HepG2 (cell line): Measurements from ENCODE around the gene CSDE1. TPM values are rescaled to one million over a fixed set of nuclear protein-coding genes. Genes with fewer than 3 reads are reported as not detected.

Source experiments
- ATAC-seq: fragments of 200-7000 bp; cut with Tn5 transposase; 3 replicates; pipeline ENCODE4 v1.9.1; 2020; ENCODE audit warnings: mild to moderate bottlenecking, moderate library complexity
- BruUV-seq: library from RNA; stranded (reverse); fragments of 400-500 nt; replicated peaks from 2 replicates; lab custom pipeline; 2021; lab: Mats Ljungman, UMichigan
- CTCF ChIA-PET: fragments of 300-600 bp; formaldehyde crosslinking; extraction: SDS; loops from one replicate; lab custom pipeline; 2021; ENCODE audit warnings: low total read pairs, inconsistent platforms, low intra/inter-chr PET ratio; lab: Yijun Ruan, JAX
- POLR2A ChIA-PET: fragments of 350-600 bp; sonication (Branson Sonifier 250); formaldehyde crosslinking; loops from one replicate; lab custom pipeline; 2020; ENCODE audit warnings: antibody characterized with exemption, inconsistent platforms; lab: Yijun Ruan, JAX
- DNase-seq: peaks from one replicate; pipeline ENCODE4 v3.0.0-alpha.2; 2015; ENCODE audit warnings: low spot score
- FAIRE-seq: peaks from 3 replicates; lab custom pipeline; 2011; peaks lifted over from hg19 to GRCh38; lab: Jason Lieb, UNC
- H2AFZ ChIP-seq: one replicate; pipeline ENCODE4 v1.6.1; 2011; ENCODE audit warnings: low read length, inconsistent platforms
- H3K27ac ChIP-seq: fragments of 300-600 bp; 3 replicates; pipeline ENCODE4 v1.8.0; 2011; ENCODE audit warnings: mixed run types, mild to moderate bottlenecking, mixed read lengths, low read length, inconsistent platforms; ENCODE audit not compliant: insufficient read depth; ENCODE audit errors: extremely low read length
- H3K27me3 ChIP-seq, 2 experiments: fragments of 200-600 bp in 1 of 2; 2 replicates in 1 of 2; 3 replicates in 1 of 2; pipeline versions ENCODE4 v1.6.0 to v1.8.0; 2011; ENCODE audit warnings: low read length in 2 of 2, mild to moderate bottlenecking in 2 of 2, moderate library complexity in 2 of 2, inconsistent platforms in 1 of 2; ENCODE audit not compliant: insufficient read depth in 2 of 2, control insufficient read depth in 1 of 2
- H3K36me3 ChIP-seq, 2 experiments: fragments of 200-600 bp in 1 of 2; replicated peaks in 1 of 2; 2 replicates in 1 of 2; 3 replicates in 1 of 2; pipeline versions ENCODE4 v1.5.1 to v1.8.0; 2011; ENCODE audit warnings: low read length in 2 of 2, inconsistent platforms in 1 of 2; ENCODE audit not compliant: insufficient read depth in 2 of 2, control insufficient read depth in 1 of 2
- H3K4me1 ChIP-seq: 2 replicates; pipeline ENCODE4 v1.5.1; 2012; ENCODE audit warnings: low read length, inconsistent platforms; ENCODE audit not compliant: insufficient read depth
- H3K4me2 ChIP-seq: 2 replicates; pipeline ENCODE4 v1.6.0; 2011; ENCODE audit warnings: low read depth, low read length, inconsistent platforms
- H3K4me3 ChIP-seq, 3 experiments: fragments of 200-600 bp in 1 of 3; sonication (generic), shearing (Covaris generic) in 1 of 3; replicated peaks in 1 of 3; 2 replicates each; pipeline ENCODE4 v1.5.1; 2011 to 2016; ENCODE audit warnings: low read length in 3 of 3, inconsistent platforms in 2 of 3, low read depth in 2 of 3, mild to moderate bottlenecking in 2 of 3, control low read depth in 1 of 3, mixed read lengths in 1 of 3; ENCODE audit not compliant: insufficient read depth in 1 of 3
- H3K79me2 ChIP-seq: one replicate; pipeline ENCODE4 v1.6.1; 2011; ENCODE audit warnings: low read length, inconsistent platforms; ENCODE audit not compliant: insufficient read depth
- H3K9ac ChIP-seq: 2 replicates; pipeline ENCODE4 v1.6.0; 2011; ENCODE audit warnings: mild to moderate bottlenecking, low read depth, low read length, inconsistent platforms; ENCODE audit not compliant: insufficient read depth
- H3K9me3 ChIP-seq: 2 replicates; pipeline ENCODE4 v1.5.1; 2012; ENCODE audit warnings: mild to moderate bottlenecking, low read length
- H4K20me1 ChIP-seq: 2 replicates; pipeline ENCODE4 v1.6.0; 2011; ENCODE audit warnings: inconsistent platforms, mild to moderate bottlenecking, low read length, moderate library complexity; ENCODE audit not compliant: insufficient read depth
- CHCHD3 ChIP-seq: sonication (generic); formaldehyde crosslinking; IDR thresholded peaks from 2 replicates; pipeline ENCODE4 v1.8.0; 2022; ENCODE audit warnings: mild to moderate bottlenecking, missing genetic modification reagents, moderate library complexity
- DBP ChIP-seq: sonication (generic); formaldehyde crosslinking; IDR thresholded peaks from 2 replicates; pipeline ENCODE4 v1.4.0; 2020; ENCODE audit warnings: missing genetic modification reagents; ENCODE audit errors: not compliant biosample characterization
- E2F2 ChIP-seq: sonication (generic); formaldehyde crosslinking; IDR thresholded peaks from 2 replicates; pipeline ENCODE4 v1.4.0; 2020; ENCODE audit warnings: missing genetic modification reagents, borderline replicate concordance
- GLI4 ChIP-seq: sonication (generic); formaldehyde crosslinking; IDR thresholded peaks from 2 replicates; pipeline ENCODE4 v1.5.1; 2020; ENCODE audit warnings: missing genetic modification reagents, mild to moderate bottlenecking, moderate library complexity, borderline replicate concordance
- HDAC2 ChIP-seq: sonication (generic); formaldehyde crosslinking; IDR thresholded peaks from 2 replicates; pipeline ENCODE4 v1.4.0; 2020; ENCODE audit warnings: missing genetic modification reagents
- MAFF ChIP-seq: IDR thresholded peaks from 2 replicates; pipeline ENCODE4 v1.6.1; 2011; ENCODE audit warnings: low read depth, low read length, improper control_type of control experiment
- RELA ChIP-seq: sonication (generic); formaldehyde crosslinking; IDR thresholded peaks from 2 replicates; pipeline ENCODE4 v1.4.0; 2020; ENCODE audit warnings: missing genetic modification reagents
- ZNF12 ChIP-seq: sonication (generic); formaldehyde crosslinking; IDR thresholded peaks from 2 replicates; pipeline ENCODE4 v1.5.0; 2020; ENCODE audit warnings: missing genetic modification reagents
- ZNF3 ChIP-seq: IDR thresholded peaks from 2 replicates; pipeline ENCODE4 v1.7.0; 2017; ENCODE audit warnings: inconsistent platforms
- ZNF318 ChIP-seq: sonication (generic); formaldehyde crosslinking; IDR thresholded peaks from 2 replicates; pipeline ENCODE4 v1.4.0; 2020; ENCODE audit warnings: mild to moderate bottlenecking, missing genetic modification reagents
- ZNF414 ChIP-seq: sonication (generic); formaldehyde crosslinking; IDR thresholded peaks from 2 replicates; pipeline ENCODE4 v1.5.0; 2020; ENCODE audit warnings: missing genetic modification reagents
- ZNF580 ChIP-seq: IDR thresholded peaks from 2 replicates; pipeline ENCODE4 v1.6.1; 2016; ENCODE audit warnings: low read depth, borderline replicate concordance
- ZNF614 ChIP-seq: IDR thresholded peaks from 2 replicates; pipeline ENCODE4 v1.6.1; 2018; ENCODE audit warnings: missing biosample characterization, missing genetic modification reagents, inconsistent platforms, borderline replicate concordance
- ZNF678 ChIP-seq: sonication (generic); formaldehyde crosslinking; IDR thresholded peaks from 2 replicates; pipeline ENCODE4 v1.4.0; 2020; ENCODE audit warnings: mild to moderate bottlenecking, missing genetic modification reagents
- ZNF777 ChIP-seq: sonication (generic); formaldehyde crosslinking; IDR thresholded peaks from 2 replicates; pipeline ENCODE4 v1.4.0; 2020; ENCODE audit warnings: missing genetic modification reagents
- WGBS: methylation state at CpG from one replicate; pipeline ENCODE4 v1.1.6; 2017; ENCODE audit warnings: low lambda C conversion rate; 5-methylcytosine and 5-hydroxymethylcytosine counted together
- in situ Hi-C: cut with HindIII; loops from 2 replicates; pipeline ENCODE4 v1.10.0; 2017; ENCODE audit warnings: low pct_unique_long_range_greater_than_20kb; ENCODE audit not compliant: extremely low pct_ligation_motif_present
- intact Hi-C: fragments of 100-400 bp; cut with micrococcal nuclease; formaldehyde crosslinking; loops from one replicate; pipeline ENCODE4 v1.10.0; 2022; ENCODE audit not compliant: unreplicated experiment
- polyA plus RNA-seq, 8 experiments: library from polyadenylated mRNA; depleted of rRNA in 3 of 8; stranded (reverse) in 7 of 8; unstranded in 1 of 8; fragments of >200 nt; fragmentation: Illumina TruSeq in 4 of 8; extraction: Trizol in 4 of 8; gene quantifications; 2 replicates each; pipeline versions ENCODE4 v1.2.1 to v1.2.3, GENCODE V29; 2011 to 2016; ENCODE audit warnings: low read depth in 4 of 8, missing spikeins in 1 of 8, mixed read lengths in 1 of 8; ENCODE audit not compliant: insufficient read depth in 1 of 8
- total RNA-seq, 5 experiments: library from RNA; depleted of rRNA; stranded (reverse); fragments of >200 nt; fragmentation: Illumina TruSeq; extraction: Trizol; gene quantifications; 2 replicates each; pipeline ENCODE4 v1.2.3, GENCODE V29; 2016; ENCODE audit warnings: low read depth in 1 of 5

The CSDE1 gene
- total and polyA plus RNA-seq, 2 of the 13 experiments (the other 11 are each of a cell fraction or from before 2014, with no cell fraction given) = 150 to 313 TPM

GRCh38 chr1:114771992-114772391, 14.2 kb upstream of the CSDE1 start:
- CTCF ChIA-PET = no interaction called here
- no peak for TF ChIP-seq ZNF580 (CRISPR knock-in tag)
- TF ChIP-seq HDAC2 (CRISPR knock-in tag) = no peak
- no peak for TF ChIP-seq ZNF414 (CRISPR knock-in tag)
- no peak for TF ChIP-seq GLI4 (CRISPR knock-in tag)
- no peak for TF ChIP-seq ZNF678 (CRISPR knock-in tag)
- no peak for TF ChIP-seq ZNF12 (CRISPR knock-in tag)
- TF ChIP-seq CHCHD3 = no peak
- no peak for TF ChIP-seq E2F2 (CRISPR knock-in tag)
- TF ChIP-seq ZNF3 (CRISPR knock-in tag) = no peak
- no peak for TF ChIP-seq ZNF318 (CRISPR knock-in tag)
- no peak for TF ChIP-seq DBP
- TF ChIP-seq ZNF614 (CRISPR knock-in tag) = no peak
- no peak for TF ChIP-seq ZNF777 (CRISPR knock-in tag)
- no peak for TF ChIP-seq RELA (CRISPR knock-in tag)
- no peak for TF ChIP-seq MAFF

More at GRCh38 chr1:114771992-114772391, 14.2 kb upstream of the CSDE1 start:
- Histone ChIP-seq H3K27me3 (no peaks in the 10 kb centered on the region), H2AFZ (no peak overlapping the region), H3K27ac (no peak overlapping the region), H3K4me3 (no peak overlapping the region), H3K9me3 (no peaks in the 10 kb centered on the region), H3K4me1 (peaks cover 12% of the 10 kb centered on the region), H4K20me1 (no peaks in the 10 kb centered on the region), H3K36me3 (peaks cover 2 to 27% of the 10 kb centered on the region in 2 experiments; a peak in 3 of 5 replicates), H3K9ac (no peak overlapping the region), H3K79me2 (no peaks in the 10 kb centered on the region), H3K4me2 (no peak overlapping the region)
- POLR2A ChIA-PET = no interaction called here
- WGBS = 97% methylated on average over 1 of the region's 1 CpG
- in situ Hi-C loops = no loop called here
- intact Hi-C loops = no loop called here
- FAIRE-seq (no peak), ATAC-seq (no peak), DNase-seq (no peak)
- no TSS peak for BruUV-seq
